SH-SY5Y (cell line): ENCODE data around the gene GRAMD2B.

Experiments used
- GATA2 ChIP-seq: IDR thresholded peaks from 2 replicates; pipeline ENCODE4 v1.6.1; 2011; ENCODE audit warnings: mild to moderate bottlenecking, low read depth, low read length
- GATA3 ChIP-seq: IDR thresholded peaks from 2 replicates; pipeline ENCODE4 v1.6.1; 2011; ENCODE audit warnings: low read depth, mild to moderate bottlenecking, low read length, moderate library complexity

DNA sequence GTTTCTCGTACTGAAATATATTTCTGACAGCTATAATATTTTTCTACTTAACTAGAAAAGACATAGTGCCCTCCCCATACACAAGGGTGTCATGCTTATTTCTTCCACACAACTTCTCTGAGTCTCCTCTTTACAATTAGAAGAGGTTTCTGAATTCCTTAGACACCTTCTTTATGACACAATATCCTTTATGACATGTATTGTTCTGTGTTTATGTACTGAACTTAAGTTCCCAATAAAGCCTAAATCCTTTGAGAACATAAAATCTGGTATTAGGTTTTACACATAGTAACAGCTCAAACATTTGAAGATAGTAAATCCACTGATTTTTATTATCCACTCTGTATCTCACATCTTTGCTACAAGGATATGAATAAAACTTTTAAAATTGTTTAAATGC is 32.5 kb downstream of the GRAMD2B start:
- TF ChIP-seq GATA3 = no peak
- TF ChIP-seq GATA2 = no peak
